Measurements from ENCODE around the gene NPLOC4.

Gene NPLOC4

GRCh38 chr17:81557276-81558114 lies 79.4 kb downstream of the NPLOC4 start:
- H3K9ac ChIP-seq (ENCODE audit: low read length) = no peak overlapping the region
- H3K4me1 ChIP-seq (ENCODE audit: control insufficient read depth, low read depth, low read length) = peaks cover 6% of the 10 kb centered on the region
- H3K27ac ChIP-seq (ENCODE audit: low read length) = no peak overlapping the region
- H3K4me3 ChIP-seq (ENCODE audit: low read length) = no peak overlapping the region
- peaks cover 37% of the 10 kb centered on the region for H3K36me3 ChIP-seq (ENCODE audit: control insufficient read depth, low read depth, low read length)
- H3K9me3 ChIP-seq (ENCODE audit: control insufficient read depth, low read depth, low read length) = no peaks in the 10 kb centered on the region
- H3K27me3 ChIP-seq (ENCODE audit: control insufficient read depth, insufficient read depth, low read length) = no peaks in the 10 kb centered on the region

- H3K27me3 ChIP-seq (ENCODE audit: control insufficient read depth, insufficient read depth, low read length) = no peaks in the 10 kb centered on the region
- H3K9ac ChIP-seq (ENCODE audit: low read length) = no peak overlapping the region
- H3K36me3 ChIP-seq (ENCODE audit: control insufficient read depth, low read depth, low read length) = peaks cover 36% of the 10 kb centered on the region
- H3K9me3 ChIP-seq (ENCODE audit: control insufficient read depth, low read depth, low read length) = no peaks in the 10 kb centered on the region
- H3K4me1 ChIP-seq (ENCODE audit: control insufficient read depth, low read depth, low read length) = peaks cover 6% of the 10 kb centered on the region
- no peak overlapping the region for H3K4me3 ChIP-seq (ENCODE audit: low read length)
- no peak overlapping the region for H3K27ac ChIP-seq (ENCODE audit: low read length)
These were observed 80.0 kb downstream of the NPLOC4 start for GRCh38 chr17:81556863-81557262.

- Histone ChIP-seq H3K9me3 (ENCODE audit: control insufficient read depth, low read depth, low read length) (no peaks in the 10 kb centered on the region), H3K36me3 (ENCODE audit: control insufficient read depth, low read depth, low read length) (peaks cover 30% of the 10 kb centered on the region), H3K9ac (ENCODE audit: low read length) (no peak overlapping the region), H3K4me3 (ENCODE audit: low read length) (no peak overlapping the region), H3K27ac (ENCODE audit: low read length) (no peak overlapping the region), H3K4me1 (ENCODE audit: control insufficient read depth, low read depth, low read length) (peaks cover 6% of the 10 kb centered on the region), H3K27me3 (ENCODE audit: control insufficient read depth, insufficient read depth, low read length) (no peaks in the 10 kb centered on the region)
These were observed 80.7 kb downstream of the NPLOC4 start for GRCh38 chr17:81556175-81556691.

GRCh38 chr17:81553616-81554181 lies 83.2 kb downstream of the NPLOC4 start:
- Histone ChIP-seq H3K27me3 (ENCODE audit: control insufficient read depth, insufficient read depth, low read length) (no peaks in the 10 kb centered on the region), H3K4me1 (ENCODE audit: control insufficient read depth, low read depth, low read length) (peaks cover 6% of the 10 kb centered on the region), H3K27ac (ENCODE audit: low read length) (no peak overlapping the region), H3K36me3 (ENCODE audit: control insufficient read depth, low read depth, low read length) (peaks cover 32% of the 10 kb centered on the region), H3K9ac (ENCODE audit: low read length) (peak overlapping the region; percentile 76), H3K4me3 (ENCODE audit: low read length) (peak overlapping the region; percentile 89), H3K9me3 (ENCODE audit: control insufficient read depth, low read depth, low read length) (no peaks in the 10 kb centered on the region)

GRCh38 chr17:81553018-81553615 lies 83.8 kb downstream of the NPLOC4 start:
- H3K4me1 ChIP-seq (ENCODE audit: control insufficient read depth, low read depth, low read length) = peaks cover 6% of the 10 kb centered on the region
- peak overlapping the region; percentile 89 for H3K4me3 ChIP-seq (ENCODE audit: low read length)
- no peak overlapping the region for H3K27ac ChIP-seq (ENCODE audit: low read length)
- H3K27me3 ChIP-seq (ENCODE audit: control insufficient read depth, insufficient read depth, low read length) = no peaks in the 10 kb centered on the region
- peak overlapping the region; percentile 76 for H3K9ac ChIP-seq (ENCODE audit: low read length)
- peaks cover 27% of the 10 kb centered on the region for H3K36me3 ChIP-seq (ENCODE audit: control insufficient read depth, low read depth, low read length)
- no peaks in the 10 kb centered on the region for H3K9me3 ChIP-seq (ENCODE audit: control insufficient read depth, low read depth, low read length)

GRCh38 chr17:81552244-81553017 lies 84.5 kb downstream of the NPLOC4 start, which contains the start of gene FAAP100:
TSS of gene FAAP100 (minus strand) at chr17:81552353. CDS start at chr17:81552330, 23 bp downstream.
- Histone ChIP-seq H3K4me1 (ENCODE audit: control insufficient read depth, low read depth, low read length) (peaks cover 6% of the 10 kb centered on the region), H3K9me3 (ENCODE audit: control insufficient read depth, low read depth, low read length) (no peaks in the 10 kb centered on the region), H3K36me3 (ENCODE audit: control insufficient read depth, low read depth, low read length) (peaks cover 26% of the 10 kb centered on the region), H3K27ac (ENCODE audit: low read length) (peak within 1 kb of the TSS; percentile 49), H3K9ac (ENCODE audit: low read length) (peak within 1 kb of the TSS; percentile 76), H3K4me3 (ENCODE audit: low read length) (peak within 1 kb of the TSS; percentile 89), H3K27me3 (ENCODE audit: control insufficient read depth, insufficient read depth, low read length) (no peaks in the 10 kb centered on the region)

GRCh38 chr17:81551458-81552243 lies 85.3 kb downstream of the NPLOC4 start:
- H3K4me1 ChIP-seq (ENCODE audit: control insufficient read depth, low read depth, low read length) = peaks cover 6% of the 10 kb centered on the region
- peaks cover 26% of the 10 kb centered on the region for H3K36me3 ChIP-seq (ENCODE audit: control insufficient read depth, low read depth, low read length)
- no peak overlapping the region for H3K27ac ChIP-seq (ENCODE audit: low read length)

GRCh38 chr17:81550830-81551457 lies 86.0 kb downstream of the NPLOC4 start:
- Histone ChIP-seq H3K27ac (ENCODE audit: low read length) (no peak overlapping the region), H3K27me3 (ENCODE audit: control insufficient read depth, insufficient read depth, low read length) (no peaks in the 10 kb centered on the region), H3K4me3 (ENCODE audit: low read length) (peak overlapping the region; percentile 89), H3K9me3 (ENCODE audit: control insufficient read depth, low read depth, low read length) (no peaks in the 10 kb centered on the region), H3K9ac (ENCODE audit: low read length) (no peak overlapping the region), H3K36me3 (ENCODE audit: control insufficient read depth, low read depth, low read length) (peaks cover 31% of the 10 kb centered on the region), H3K4me1 (ENCODE audit: control insufficient read depth, low read depth, low read length) (peaks cover 6% of the 10 kb centered on the region)

More at GRCh38 chr17:81551458-81552243, 85.3 kb downstream of the NPLOC4 start:
- peak overlapping the region; percentile 89 for H3K4me3 ChIP-seq (ENCODE audit: low read length)
- no peaks in the 10 kb centered on the region for H3K9me3 ChIP-seq (ENCODE audit: control insufficient read depth, low read depth, low read length)
- no peaks in the 10 kb centered on the region for H3K27me3 ChIP-seq (ENCODE audit: control insufficient read depth, insufficient read depth, low read length)
- H3K9ac ChIP-seq (ENCODE audit: low read length) = peak overlapping the region; percentile 76

GRCh38 chr17:81550285-81550684 lies 86.6 kb downstream of the NPLOC4 start:
- H3K9ac ChIP-seq (ENCODE audit: low read length) = no peak overlapping the region
- no peak overlapping the region for H3K27ac ChIP-seq (ENCODE audit: low read length)
- H3K4me3 ChIP-seq (ENCODE audit: low read length) = no peak overlapping the region
- peaks cover 36% of the 10 kb centered on the region for H3K36me3 ChIP-seq (ENCODE audit: control insufficient read depth, low read depth, low read length)
- no peaks in the 10 kb centered on the region for H3K27me3 ChIP-seq (ENCODE audit: control insufficient read depth, insufficient read depth, low read length)
- no peaks in the 10 kb centered on the region for H3K9me3 ChIP-seq (ENCODE audit: control insufficient read depth, low read depth, low read length)
- peaks cover 6% of the 10 kb centered on the region for H3K4me1 ChIP-seq (ENCODE audit: control insufficient read depth, low read depth, low read length)

- H3K4me3 ChIP-seq (ENCODE audit: low read length) = no peak overlapping the region
- H3K27me3 ChIP-seq (ENCODE audit: control insufficient read depth, insufficient read depth, low read length) = no peaks in the 10 kb centered on the region
- H3K27ac ChIP-seq (ENCODE audit: low read length) = no peak overlapping the region
- H3K36me3 ChIP-seq (ENCODE audit: control insufficient read depth, low read depth, low read length) = peaks cover 40% of the 10 kb centered on the region
- no peaks in the 10 kb centered on the region for H3K9me3 ChIP-seq (ENCODE audit: control insufficient read depth, low read depth, low read length)
- peaks cover 6% of the 10 kb centered on the region for H3K4me1 ChIP-seq (ENCODE audit: control insufficient read depth, low read depth, low read length)
- H3K9ac ChIP-seq (ENCODE audit: low read length) = no peak overlapping the region
These were observed 87.1 kb downstream of the NPLOC4 start for GRCh38 chr17:81549826-81550225.

Data from iPS-18a (cell line).